ENCODE data around the gene NPIPA3. TPM values are rescaled to one million over a fixed set of nuclear protein-coding genes. Genes with fewer than 3 reads are reported as not detected.

Gene NPIPA3
- 0.22 and 0.52 TPM in 2 replicates for total RNA-seq

DNA sequence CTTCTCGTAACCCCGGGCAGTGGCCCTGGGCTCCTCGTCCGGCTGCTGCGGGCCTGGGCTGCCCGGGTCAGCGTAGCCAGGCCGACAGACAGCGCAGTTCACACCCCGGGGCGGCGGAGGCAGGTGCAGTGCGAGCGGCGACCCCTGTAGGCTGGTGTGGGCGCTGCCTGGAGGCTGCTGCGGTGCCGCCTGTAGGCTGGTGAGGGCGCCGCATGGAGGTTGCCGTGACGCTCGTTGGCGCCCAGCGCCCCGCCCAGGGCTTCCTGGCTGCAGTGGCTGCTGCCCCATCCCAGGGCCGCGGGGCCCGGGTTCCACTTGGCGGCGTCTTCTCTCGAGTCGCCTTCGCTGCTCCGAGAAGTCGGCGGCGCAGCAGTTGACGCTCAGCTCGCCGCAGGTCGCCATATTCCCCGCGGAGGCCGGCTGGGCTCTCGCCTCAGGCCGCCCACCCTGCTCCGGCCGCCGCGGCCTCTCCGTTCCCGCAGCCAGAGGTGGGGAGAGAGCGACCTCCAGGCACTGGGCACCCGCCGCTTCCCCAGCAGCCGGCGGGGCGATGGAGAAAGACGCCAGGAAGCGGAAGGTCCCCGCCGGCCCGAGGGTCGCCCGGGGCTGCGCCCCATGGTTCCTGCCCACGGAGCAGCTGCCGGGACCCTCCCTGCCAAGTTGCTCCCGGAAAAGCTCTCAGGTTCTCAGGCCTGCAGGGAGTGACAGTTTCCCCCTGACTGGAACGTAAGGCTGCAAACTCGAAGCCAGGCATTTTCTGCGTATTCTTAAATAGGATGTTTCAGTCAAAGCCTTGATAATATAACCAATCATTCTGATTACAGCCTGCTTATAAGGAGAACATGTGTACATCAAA is at the start of gene NPIPA3:
TSS of gene NPIPA3 (plus strand) at position 256 of the 856 bp plus-strand sequence. CDS start 5,533 bp downstream, outside the sequence.

DNA sequence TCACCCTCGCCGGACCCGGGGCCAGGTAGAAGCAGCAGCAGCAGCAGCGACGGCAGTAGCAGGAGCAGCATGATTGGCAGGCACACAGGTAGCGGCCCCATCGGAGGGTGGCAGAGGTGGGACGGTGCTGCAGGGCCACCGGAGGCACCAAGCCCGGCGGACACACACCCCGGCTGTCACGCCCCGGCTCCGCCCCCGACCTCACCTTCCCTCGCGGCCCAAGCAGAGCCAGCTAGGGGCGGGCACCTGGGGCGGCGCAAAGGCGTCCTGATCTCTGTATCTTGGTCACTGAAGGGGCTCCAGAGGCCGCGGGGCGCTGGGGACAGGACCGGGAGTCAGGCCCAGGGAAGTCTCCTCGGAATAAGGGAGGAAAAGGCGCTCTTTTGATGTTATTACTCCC is 9.1 kb upstream of the NPIPA3 start, which contains the start of gene PLA2G10:
TSS of gene PLA2G10 (minus strand) at position 180 of the 400 bp plus-strand sequence. CDS start at position 101, 79 bp downstream.

DNA sequence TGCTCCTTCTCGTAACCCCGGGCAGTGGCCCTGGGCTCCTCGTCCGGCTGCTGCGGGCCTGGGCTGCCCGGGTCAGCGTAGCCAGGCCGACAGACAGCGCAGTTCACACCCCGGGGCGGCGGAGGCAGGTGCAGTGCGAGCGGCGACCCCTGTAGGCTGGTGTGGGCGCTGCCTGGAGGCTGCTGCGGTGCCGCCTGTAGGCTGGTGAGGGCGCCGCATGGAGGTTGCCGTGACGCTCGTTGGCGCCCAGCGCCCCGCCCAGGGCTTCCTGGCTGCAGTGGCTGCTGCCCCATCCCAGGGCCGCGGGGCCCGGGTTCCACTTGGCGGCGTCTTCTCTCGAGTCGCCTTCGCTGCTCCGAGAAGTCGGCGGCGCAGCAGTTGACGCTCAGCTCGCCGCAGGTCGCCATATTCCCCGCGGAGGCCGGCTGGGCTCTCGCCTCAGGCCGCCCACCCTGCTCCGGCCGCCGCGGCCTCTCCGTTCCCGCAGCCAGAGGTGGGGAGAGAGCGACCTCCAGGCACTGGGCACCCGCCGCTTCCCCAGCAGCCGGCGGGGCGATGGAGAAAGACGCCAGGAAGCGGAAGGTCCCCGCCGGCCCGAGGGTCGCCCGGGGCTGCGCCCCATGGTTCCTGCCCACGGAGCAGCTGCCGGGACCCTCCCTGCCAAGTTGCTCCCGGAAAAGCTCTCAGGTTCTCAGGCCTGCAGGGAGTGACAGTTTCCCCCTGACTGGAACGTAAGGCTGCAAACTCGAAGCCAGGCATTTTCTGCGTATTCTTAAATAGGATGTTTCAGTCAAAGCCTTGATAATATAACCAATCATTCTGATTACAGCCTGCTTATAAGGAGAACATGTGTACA is 39.3 kb downstream of the NPIPA3 start, which contains the start of gene NPIPA2:
TSS of gene NPIPA2 (plus strand) at position 261 of the 856 bp plus-strand sequence. CDS start 5,533 bp downstream, outside the sequence.

Other genes starting within 250 kb of the NPIPA3 start
- gene PARN, start 73.2 kb upstream of the NPIPA3 start, total RNA-seq: 42.9 and 45.3 TPM in 2 replicates
- gene BFAR, start 70.5 kb upstream of the NPIPA3 start, total RNA-seq: 98.4 and 122 TPM in 2 replicates
- not detected in 2 replicates for gene PLA2G10, start 9.1 kb upstream of the NPIPA3 start, total RNA-seq
- gene NPIPA2, start 39.1 kb downstream of the NPIPA3 start, total RNA-seq: 0.22 and 0.52 TPM in 2 replicates
- gene NOMO1, start 130.3 kb downstream of the NPIPA3 start, total RNA-seq: 113 and 206 TPM in 2 replicates
- gene NPIPA1, start 234.0 kb downstream of the NPIPA3 start, total RNA-seq: 44.2 and 60.3 TPM in 2 replicates